ENCODE results near the gene ECSIT.

ECSIT gene

DNA sequence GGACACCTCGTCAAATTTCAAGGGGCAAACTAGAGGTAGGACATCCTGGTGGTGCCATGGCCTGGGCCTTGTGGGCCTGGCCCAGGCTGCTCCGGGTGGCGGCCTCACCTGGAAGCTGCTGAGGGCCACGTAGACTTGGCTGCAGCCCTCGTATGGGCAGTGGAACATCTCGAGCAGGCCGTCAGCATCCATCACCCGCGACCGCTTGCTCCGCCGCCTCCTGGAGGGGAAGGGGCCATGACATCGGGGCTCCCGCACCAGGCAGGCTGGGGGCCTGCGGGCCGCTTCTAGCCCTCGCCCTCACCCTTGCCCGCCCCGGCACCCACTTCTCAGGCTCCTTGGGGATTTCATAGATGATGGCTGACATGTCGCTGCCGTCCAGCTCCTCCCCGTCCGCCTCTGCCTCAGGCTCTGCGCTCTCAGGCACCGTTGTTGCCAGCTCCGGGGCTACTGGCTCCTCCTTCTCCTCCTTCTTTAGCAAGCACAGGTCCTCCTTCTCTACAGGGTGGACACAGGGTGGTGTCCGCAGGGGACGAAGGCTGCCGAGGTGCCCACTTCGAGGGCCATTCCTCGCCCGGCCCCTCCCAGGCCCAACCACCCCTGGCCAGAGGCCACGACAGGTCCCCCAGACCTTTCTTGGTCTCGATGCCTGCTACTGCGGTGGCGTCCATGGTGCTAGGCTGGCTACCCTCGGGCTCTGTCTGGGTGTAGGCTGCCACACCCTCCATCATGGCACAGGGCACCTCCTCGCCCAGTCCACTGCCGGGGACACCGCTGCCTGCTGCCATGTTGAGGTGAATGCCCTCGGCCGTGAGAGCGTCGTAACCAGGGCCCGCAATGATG lies 42.1 kb downstream of the ECSIT start:
- TF ChIP-seq, protein P1, sequence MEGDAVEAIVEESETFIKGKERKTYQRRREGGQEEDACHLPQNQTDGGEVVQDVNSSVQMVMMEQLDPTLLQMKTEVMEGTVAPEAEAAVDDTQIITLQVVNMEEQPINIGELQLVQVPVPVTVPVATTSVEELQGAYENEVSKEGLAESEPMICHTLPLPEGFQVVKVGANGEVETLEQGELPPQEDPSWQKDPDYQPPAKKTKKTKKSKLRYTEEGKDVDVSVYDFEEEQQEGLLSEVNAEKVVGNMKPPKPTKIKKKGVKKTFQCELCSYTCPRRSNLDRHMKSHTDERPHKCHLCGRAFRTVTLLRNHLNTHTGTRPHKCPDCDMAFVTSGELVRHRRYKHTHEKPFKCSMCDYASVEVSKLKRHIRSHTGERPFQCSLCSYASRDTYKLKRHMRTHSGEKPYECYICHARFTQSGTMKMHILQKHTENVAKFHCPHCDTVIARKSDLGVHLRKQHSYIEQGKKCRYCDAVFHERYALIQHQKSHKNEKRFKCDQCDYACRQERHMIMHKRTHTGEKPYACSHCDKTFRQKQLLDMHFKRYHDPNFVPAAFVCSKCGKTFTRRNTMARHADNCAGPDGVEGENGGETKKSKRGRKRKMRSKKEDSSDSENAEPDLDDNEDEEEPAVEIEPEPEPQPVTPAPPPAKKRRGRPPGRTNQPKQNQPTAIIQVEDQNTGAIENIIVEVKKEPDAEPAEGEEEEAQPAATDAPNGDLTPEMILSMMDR (IDR thresholded peaks at IDR 0.05; ENCODE audit: low read depth, low read length): no peak
- H3K4me3 ChIP-seq (ENCODE audit: low read depth, low read length): no peak overlapping the region

DNA sequence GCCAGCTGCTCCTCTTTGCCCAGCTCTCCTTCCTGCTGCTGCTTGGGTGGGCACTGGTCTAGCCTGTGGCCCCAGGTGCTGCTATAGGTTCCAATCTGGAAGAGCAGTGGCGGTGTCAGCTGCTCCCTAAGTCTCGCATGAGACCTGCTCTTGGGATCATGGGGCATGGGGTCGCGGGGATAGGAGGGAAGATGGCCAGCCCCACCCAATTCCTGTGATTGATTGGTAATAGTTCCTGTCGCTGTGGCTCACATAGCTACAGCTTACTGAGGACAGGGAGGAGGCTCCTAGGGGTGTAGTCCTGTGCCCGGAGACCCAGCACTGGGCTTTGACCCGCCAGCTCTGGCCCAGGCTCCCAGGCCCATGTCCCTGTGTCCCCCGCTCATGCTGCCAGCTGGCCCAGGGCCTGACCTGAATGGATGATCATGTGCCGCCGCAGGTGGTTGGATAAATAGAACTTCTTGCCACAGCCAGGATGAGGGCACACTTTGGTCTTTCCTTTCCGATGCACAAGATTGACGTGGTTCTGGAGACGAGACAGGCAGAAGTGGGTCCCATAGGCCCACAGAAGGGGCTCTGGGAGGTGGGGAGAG lies 43.6 kb downstream of the ECSIT start:
- no peak overlapping the region for H3K4me3 ChIP-seq (ENCODE audit: low read depth, low read length)
- TF ChIP-seq, protein P1 (IDR thresholded peaks at IDR 0.05; ENCODE audit: low read depth, low read length): no peak

DNA sequence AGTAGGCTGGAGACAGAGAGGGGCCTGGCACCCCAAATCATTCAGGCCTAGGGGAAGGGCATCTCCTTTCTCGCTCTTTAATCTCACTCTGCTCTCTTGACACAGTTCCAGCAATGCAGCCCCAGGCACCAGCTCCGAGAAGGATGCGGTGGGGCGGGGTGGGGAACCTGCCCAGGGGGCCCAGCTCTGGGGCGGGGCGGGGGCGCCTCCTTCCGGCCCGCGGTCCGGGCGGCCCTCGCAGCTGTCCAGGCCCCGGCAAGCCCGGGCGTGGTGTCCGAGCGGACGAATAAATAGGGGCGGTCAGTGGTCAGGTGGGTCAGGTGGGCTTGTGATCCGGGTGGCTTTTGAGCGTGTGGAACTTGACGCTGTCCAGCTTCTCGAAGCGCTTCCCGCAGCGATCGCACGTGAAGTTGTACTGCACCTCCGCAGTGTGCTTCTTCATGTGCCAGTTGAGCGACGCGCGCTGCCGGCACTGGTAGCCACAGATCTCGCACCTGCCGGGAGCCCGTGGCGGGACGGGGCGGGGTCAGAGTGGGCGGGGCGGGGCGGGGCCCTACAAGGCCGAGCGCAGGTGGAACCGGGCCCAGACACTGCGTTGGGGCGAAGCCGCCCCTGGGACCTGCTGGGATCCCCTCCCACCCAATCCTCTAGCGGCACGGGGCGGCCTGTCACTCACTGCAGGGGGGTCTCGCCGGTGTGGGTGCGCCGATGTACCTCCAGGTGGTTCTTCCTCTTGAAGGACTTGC lies 45.4 kb downstream of the ECSIT start:
- TF ChIP-seq, protein P1 (IDR thresholded peaks at IDR 0.05; ENCODE audit: low read depth, low read length): no peak
- no peak overlapping the region for H3K4me3 ChIP-seq (ENCODE audit: low read depth, low read length)

DNA sequence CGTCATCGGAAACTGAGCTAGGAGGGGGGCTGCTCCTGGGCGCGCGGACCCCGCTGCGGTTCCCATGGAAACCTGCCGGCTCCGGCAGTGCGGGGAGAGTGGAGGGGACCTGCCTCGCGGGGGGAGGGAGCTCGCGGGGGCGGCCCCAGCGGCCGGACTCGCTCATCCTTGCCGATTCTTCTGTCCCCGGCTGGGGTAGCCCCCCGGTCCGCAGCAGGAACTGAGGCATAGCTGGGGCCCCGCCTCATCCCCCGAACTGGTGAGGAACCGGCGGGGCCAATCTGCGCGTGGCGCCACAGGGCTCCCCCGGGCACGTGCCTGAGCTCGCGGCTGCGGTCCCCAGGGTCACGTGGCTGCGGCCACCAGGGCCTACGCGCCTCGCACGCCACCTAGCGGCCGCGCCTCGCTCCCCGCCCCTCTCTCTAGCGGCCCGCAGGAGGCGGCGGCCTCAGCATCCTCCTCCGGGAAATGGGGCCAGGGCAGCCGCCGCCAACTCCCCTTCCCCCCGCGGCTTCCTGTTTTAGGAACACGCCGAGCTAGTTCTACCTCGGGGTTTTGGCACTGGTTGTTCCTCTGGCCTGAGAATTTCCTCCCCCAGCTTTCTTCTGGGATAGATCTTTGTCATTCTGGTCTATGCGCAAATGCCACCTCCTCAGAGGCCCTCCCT lies 46.4 kb downstream of the ECSIT start:
- TF ChIP-seq, protein P1 (IDR thresholded peaks at IDR 0.05; ENCODE audit: low read depth, low read length): peak; percentile 84
- peak overlapping the region; percentile 56 for H3K4me3 ChIP-seq (ENCODE audit: low read depth, low read length)

DNA sequence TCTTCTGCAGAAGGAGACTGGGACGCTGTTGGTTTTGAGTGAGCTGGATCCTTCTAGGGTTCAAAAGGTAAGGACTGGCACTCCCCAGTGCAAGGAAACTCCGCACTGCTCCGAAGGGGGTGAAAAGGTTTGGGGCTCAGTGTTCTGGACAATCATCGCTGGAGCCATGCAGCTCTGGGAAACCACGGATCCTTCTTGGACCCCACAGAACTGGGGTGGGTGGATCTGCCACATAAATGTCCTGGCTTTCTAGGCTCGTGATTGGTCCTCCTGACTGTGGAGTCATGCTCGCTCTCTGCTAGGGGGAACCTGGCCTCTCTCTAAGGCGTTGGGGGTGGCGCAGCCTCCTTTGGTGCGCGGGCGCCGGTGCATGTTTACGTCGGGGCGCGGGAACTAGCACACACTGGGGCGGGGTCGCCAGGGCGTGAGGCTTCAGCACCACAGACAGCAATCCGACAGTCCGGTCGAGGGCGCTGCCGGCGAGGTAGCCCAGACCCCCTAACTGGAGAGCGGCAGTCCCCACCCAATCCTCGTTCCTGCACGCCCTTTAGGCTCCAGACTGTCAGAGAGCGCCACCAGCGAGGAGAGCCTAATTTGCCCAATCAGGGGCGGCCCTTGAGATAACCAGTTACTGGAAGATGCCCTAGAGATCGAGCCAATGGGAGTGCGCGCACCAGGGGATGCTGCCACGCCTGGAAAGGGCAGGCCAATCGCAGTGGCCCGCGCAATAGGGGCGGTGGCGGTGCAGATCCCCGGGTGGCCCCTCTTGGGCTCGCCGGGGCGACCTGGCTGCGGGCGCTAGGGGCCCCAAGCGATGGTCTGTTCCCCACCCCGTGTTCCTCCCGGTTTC lies 47.2 kb downstream of the ECSIT start:
- TF ChIP-seq, protein P1 (IDR thresholded peaks at IDR 0.05; ENCODE audit: low read depth, low read length): no peak
- H3K4me3 ChIP-seq (ENCODE audit: low read depth, low read length): peak overlapping the region; percentile 56

DNA sequence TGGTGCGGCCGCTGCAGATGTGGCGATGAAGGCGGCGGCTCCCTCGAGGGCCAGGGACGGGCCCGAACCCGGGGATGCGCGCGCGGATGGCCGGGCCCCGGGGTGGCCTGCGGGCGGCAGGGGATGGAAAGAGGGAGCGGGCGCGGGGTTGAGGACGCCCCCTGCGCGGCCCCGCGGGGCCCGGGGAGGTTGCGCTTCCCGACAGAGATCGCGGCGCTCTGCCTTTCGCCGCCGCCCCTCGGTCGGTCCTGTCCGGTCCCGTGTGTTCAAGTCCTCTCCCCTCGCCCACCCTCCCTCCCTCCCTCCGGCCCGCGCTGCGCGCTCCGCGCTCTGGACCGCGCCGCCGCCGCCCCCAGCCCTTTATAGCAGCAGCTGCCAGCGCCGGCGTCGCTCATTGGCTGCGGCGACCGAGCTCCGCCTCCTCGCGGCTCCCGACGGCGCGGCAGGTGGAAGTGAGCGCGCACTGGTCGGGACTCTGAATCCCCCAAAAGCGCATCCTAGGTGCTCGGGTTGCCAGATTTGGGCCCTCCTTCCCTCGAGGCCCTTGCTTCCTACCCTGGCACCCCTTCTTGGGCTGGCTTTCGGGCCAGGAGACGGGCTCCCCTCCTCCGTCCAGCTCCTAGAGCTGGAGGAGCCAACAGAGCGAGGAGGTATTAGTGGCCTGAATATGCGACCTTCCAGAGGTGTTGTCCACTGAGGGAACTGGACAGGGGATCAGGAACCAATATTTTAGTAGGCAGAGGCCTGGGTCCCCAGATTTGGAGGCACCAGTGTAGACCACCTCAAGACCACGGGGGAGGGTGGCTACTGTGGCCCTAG lies 48.0 kb downstream of the ECSIT start, which contains the start of gene ELAVL3:
Gene ELAVL3, minus strand, starts transcription at position 332 of the 819 bp plus-strand sequence. CDS start 438 bp downstream, outside the sequence.
- H3K4me3 ChIP-seq (ENCODE audit: low read depth, low read length): no peak within 1 kb of the TSS
- TF ChIP-seq, protein P1 (IDR thresholded peaks at IDR 0.05; ENCODE audit: low read depth, low read length): no peak

Measured in WI38 (cell line).